Transverse colon (tissue), 4 donors: ENCODE data around the gene ZFC3H1. TPM values are rescaled to one million over a fixed set of nuclear protein-coding genes. Genes with fewer than 3 reads are reported as not detected.
A peak's percentile ranks its signal among the peaks of the same experiment; 100 is the strongest.

Experiments used
- DNase-seq: peaks from one replicate; pipeline ENCODE4 v3.0.0-alpha.2; 2019
- H3K27ac ChIP-seq, 4 donors: fragments of 200-600 bp; sonication (generic); 2 replicates each; pipeline ENCODE4 v1.5.1; 2016 to 2018; ENCODE audit warnings: inconsistent platforms in 4 of 4
- H3K27me3 ChIP-seq: fragments of 200-600 bp; sonication (generic); 2 replicates; pipeline ENCODE4 v1.5.1; 2017; ENCODE audit warnings: inconsistent platforms
- H3K36me3 ChIP-seq, 4 donors: fragments of 200-600 bp; sonication (generic); 2 replicates each; pipeline ENCODE4 v1.5.1; 2017 to 2019; ENCODE audit warnings: inconsistent platforms in 4 of 4
- H3K4me1 ChIP-seq, 4 donors: fragments of 200-600 bp; sonication (generic); 2 replicates each; pipeline ENCODE4 v1.5.1; 2017 to 2020; ENCODE audit warnings: inconsistent platforms in 4 of 4
- H3K4me3 ChIP-seq, 4 donors: fragments of 200-600 bp; sonication (generic); 1 replicate in 1 of 4; 2 replicates in 3 of 4; pipeline versions ENCODE4 v1.5.1 to v1.6.1; 2017 to 2019; ENCODE audit warnings: inconsistent platforms in 4 of 4
- H3K9me3 ChIP-seq, 2 donors: fragments of 200-600 bp; sonication (generic); 2 replicates each; pipeline ENCODE4 v1.5.1; 2017 to 2019; ENCODE audit warnings: inconsistent platforms in 2 of 2
- EP300 ChIP-seq: sonication (generic); formaldehyde crosslinking; IDR thresholded peaks from one replicate; pipeline ENCODE4 v1.6.1; 2017; ENCODE audit warnings: antibody characterized with exemption, low read depth
- POLR2A ChIP-seq: fragments of 450-650 bp; IDR thresholded peaks from one replicate; pipeline ENCODE4 v1.6.1; 2016; ENCODE audit warnings: antibody characterized with exemption, mild to moderate bottlenecking, moderate library complexity
- POLR2AphosphoS5 ChIP-seq, 3 donors: sonication (generic); formaldehyde crosslinking; IDR thresholded peaks; one replicate each; pipeline ENCODE4 v1.6.1; 2016; ENCODE audit warnings: antibody characterized with exemption in 3 of 3
- WGBS, 2 donors: methylation state at CpG; one replicate each; pipeline ENCODE4 v1.1.5; 2018; ENCODE audit warnings: low coverage in 1 of 2; 5-methylcytosine and 5-hydroxymethylcytosine counted together
- in situ Hi-C, 4 donors: fragments of 200-750 bp; cut with MboI; loops; one replicate each; pipeline versions ENCODE4 v1.15.0 to v1.15.1; 2017; ENCODE audit warnings: low sequenced_read_pairs in 3 of 4, low pct_ligation_motif_present in 1 of 4, low pct_unique_long_range_greater_than_20kb in 1 of 4
- intact Hi-C: fragments of 100-400 bp; cut with DNase I; formaldehyde crosslinking; loops from one replicate; pipeline ENCODE4 v1.15.1; 2023; ENCODE audit warnings: low total_unique reads
- total RNA-seq, 4 donors: library from RNA; depleted of rRNA; stranded (reverse); fragments of >200 nt; gene quantifications; one replicate each; pipeline ENCODE4 v1.1.0, GENCODE V29; 2016
- TF ChIP-seq, protein P1 (sequence below), 5 experiments: fragments of 200-600 bp in 3 of 5; fragments of 450-650 bp in 2 of 5; sonication (generic) in 3 of 5; IDR thresholded peaks; 1 replicate in 2 of 5; 2 replicates in 3 of 5; pipeline ENCODE4 v1.5.1; 2016 to 2017; ENCODE audit warnings: antibody characterized with exemption in 5 of 5, inconsistent platforms in 3 of 5, mild to moderate bottlenecking in 2 of 5, moderate library complexity in 1 of 5

The ZFC3H1 gene
- total RNA-seq, 4 donors from 2014 or later, result 61.9 to 141 (median 91.6) TPM

DNA sequence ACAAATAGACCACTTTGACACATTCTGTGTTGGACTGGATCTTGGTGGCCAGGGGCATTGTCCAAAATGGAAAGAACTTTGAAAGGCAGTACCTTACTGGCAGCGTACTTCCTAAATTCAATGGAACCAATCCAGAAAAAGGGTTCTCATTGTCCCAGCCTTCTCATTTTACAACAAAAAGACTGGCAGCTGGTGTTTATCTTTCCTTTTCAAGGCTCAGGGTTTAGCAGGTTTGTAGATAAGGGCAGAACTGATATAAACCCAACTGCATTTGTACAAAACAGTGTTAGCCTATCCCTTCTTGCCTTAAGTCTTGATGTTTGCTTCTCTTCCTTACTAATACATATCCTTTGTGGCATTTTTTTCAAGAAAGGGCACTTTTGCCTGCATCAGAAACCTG lies 8.2 kb upstream of the ZFC3H1 start:
- intact Hi-C loops (no loop called here), in situ Hi-C loops (loop anchor here in 1 of 4 donors (10.0 kb wide), 1 partner anchor 73 kb away; no protein-coding TSS in a partner anchor)
- 50% methylated on average over 1 of the region's 1 CpG; no CpG with 5 or more reads in 1 of the 2 donors for WGBS, 2 donors
- DNase-seq, result no peak
- Histone ChIP-seq H3K4me1 (peaks cover 0 to 7% (median 0%) of the 10 kb centered on the region in 4 donors), H3K36me3 (no peaks in the 10 kb centered on the region), H3K4me3 (no peak overlapping the region), H3K9me3 (no peaks in the 10 kb centered on the region), H3K27me3 (no peaks in the 10 kb centered on the region), H3K27ac (no peak overlapping the region)
- no peak for TF ChIP-seq POLR2A
- no peak for TF ChIP-seq EP300
- TF ChIP-seq, protein P1, sequence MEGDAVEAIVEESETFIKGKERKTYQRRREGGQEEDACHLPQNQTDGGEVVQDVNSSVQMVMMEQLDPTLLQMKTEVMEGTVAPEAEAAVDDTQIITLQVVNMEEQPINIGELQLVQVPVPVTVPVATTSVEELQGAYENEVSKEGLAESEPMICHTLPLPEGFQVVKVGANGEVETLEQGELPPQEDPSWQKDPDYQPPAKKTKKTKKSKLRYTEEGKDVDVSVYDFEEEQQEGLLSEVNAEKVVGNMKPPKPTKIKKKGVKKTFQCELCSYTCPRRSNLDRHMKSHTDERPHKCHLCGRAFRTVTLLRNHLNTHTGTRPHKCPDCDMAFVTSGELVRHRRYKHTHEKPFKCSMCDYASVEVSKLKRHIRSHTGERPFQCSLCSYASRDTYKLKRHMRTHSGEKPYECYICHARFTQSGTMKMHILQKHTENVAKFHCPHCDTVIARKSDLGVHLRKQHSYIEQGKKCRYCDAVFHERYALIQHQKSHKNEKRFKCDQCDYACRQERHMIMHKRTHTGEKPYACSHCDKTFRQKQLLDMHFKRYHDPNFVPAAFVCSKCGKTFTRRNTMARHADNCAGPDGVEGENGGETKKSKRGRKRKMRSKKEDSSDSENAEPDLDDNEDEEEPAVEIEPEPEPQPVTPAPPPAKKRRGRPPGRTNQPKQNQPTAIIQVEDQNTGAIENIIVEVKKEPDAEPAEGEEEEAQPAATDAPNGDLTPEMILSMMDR (IDR thresholded peaks at IDR 0.05), result no peak
- TF ChIP-seq POLR2AphosphoS5 (IDR thresholded peaks at IDR 0.05), result no peak

DNA sequence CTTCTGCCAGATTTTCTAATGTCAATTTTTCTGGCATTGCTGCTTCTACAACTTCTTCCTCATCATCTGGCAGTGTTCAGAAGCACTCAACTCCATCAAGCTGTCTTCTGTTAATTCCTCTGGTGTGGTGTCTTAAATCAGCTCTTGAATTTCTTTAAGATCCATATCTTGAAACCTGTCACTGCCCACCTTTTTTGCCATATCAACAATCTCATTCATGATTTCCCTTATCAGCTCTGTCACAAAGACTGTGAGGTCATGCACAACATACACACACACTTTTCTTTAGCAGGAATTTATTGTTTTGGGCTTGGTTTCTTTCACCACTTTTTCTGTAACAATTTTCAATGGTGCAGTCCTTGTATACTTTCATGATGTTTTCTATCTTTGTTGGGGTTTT lies 7.7 kb upstream of the ZFC3H1 start:
- Histone ChIP-seq H3K4me3 (no peak overlapping the region), H3K4me1 (peaks cover 0 to 7% (median 0%) of the 10 kb centered on the region in 4 donors), H3K36me3 (no peaks in the 10 kb centered on the region), H3K27me3 (no peaks in the 10 kb centered on the region), H3K9me3 (no peaks in the 10 kb centered on the region), H3K27ac (no peak overlapping the region)
- in situ Hi-C loops, result loop anchor here in 1 of 4 donors (10.0 kb wide), 1 partner anchor 73 kb away; no protein-coding TSS in a partner anchor
- DNase-seq, result no peak
- intact Hi-C loops, result no loop called here
- TF ChIP-seq EP300, result no peak
- no peak for TF ChIP-seq POLR2A
- TF ChIP-seq, protein P1 (IDR thresholded peaks at IDR 0.05), result no peak
- no peak for TF ChIP-seq POLR2AphosphoS5 (IDR thresholded peaks at IDR 0.05)

DNA sequence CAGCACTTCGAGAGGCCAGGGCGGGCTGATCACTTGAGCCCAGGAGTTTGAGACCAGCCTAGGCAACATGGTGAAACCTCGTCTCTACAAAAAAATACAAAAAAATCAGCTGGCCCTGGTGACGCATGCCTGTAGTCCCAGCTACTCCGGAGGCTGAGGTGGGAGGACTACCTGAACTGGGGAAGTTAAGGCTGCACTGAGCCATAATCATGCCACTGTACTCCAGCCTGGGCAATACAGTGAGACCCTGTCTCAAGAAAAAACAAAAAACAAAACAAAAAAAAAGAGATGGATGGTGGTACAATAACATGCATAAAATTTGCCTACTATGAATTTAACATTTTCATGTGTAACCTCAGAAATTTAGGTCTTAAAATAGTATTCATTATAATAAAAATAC lies 2.6 kb upstream of the ZFC3H1 start:
- H3K4me1 ChIP-seq, result peaks cover 14 to 22% (median 17%) of the 10 kb centered on the region in 4 donors
- H3K36me3 ChIP-seq, result no peaks in the 10 kb centered on the region
- H3K4me3 ChIP-seq, result no peak overlapping the region
- intact Hi-C loops (loop anchor here (10.0 kb wide), 1 partner anchor 79 kb away; no protein-coding TSS in a partner anchor), in situ Hi-C loops (no loop called here)
- H3K9me3 ChIP-seq, result no peaks in the 10 kb centered on the region
- H3K27ac ChIP-seq, result no peak overlapping the region
- WGBS, 2 donors, result 92% methylated on average over 5 of the region's 5 CpGs; no CpG with 5 or more reads in 1 of the 2 donors
- DNase-seq, result no peak
- no peak for TF ChIP-seq POLR2AphosphoS5 (IDR thresholded peaks at IDR 0.05)
- TF ChIP-seq, protein P1 (IDR thresholded peaks at IDR 0.05), result no peak
- no peak for TF ChIP-seq POLR2A
- TF ChIP-seq EP300, result no peak
- H3K27me3 ChIP-seq, result no peaks in the 10 kb centered on the region

DNA sequence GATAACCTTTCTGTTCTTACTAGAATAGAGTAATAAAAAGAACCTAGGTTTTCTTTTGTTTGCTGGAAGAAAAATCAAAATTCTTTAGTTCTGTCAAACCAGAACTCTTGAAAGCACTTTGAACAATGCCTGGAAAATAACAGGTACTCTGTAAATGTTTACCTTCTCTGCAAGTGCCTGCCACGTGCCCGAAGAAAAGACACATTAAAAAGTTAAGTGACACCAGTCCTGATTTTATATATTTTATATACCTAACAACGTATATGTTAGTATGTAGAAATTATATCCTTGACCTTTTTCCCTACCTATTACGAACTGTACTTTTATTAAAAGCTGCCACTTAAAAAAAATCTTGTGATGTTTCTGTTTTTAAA lies 1.4 kb upstream of the ZFC3H1 start:
- peaks cover 14 to 34% (median 23%) of the 10 kb centered on the region in 4 donors for H3K4me1 ChIP-seq
- H3K36me3 ChIP-seq, result peaks cover 0 to 4% (median 0%) of the 10 kb centered on the region in 4 donors
- no peaks in the 10 kb centered on the region for H3K9me3 ChIP-seq
- peak overlapping the region in 3 of 4 donors; percentile 76 to 85 (median 77) for H3K4me3 ChIP-seq
- no peaks in the 10 kb centered on the region for H3K27me3 ChIP-seq
- TF ChIP-seq, protein P1 (IDR thresholded peaks at IDR 0.05), result no peak
- TF ChIP-seq POLR2AphosphoS5 (IDR thresholded peaks at IDR 0.05) (no peak), POLR2A (no peak), EP300 (no peak)
- DNase-seq, result no peak
- peak overlapping the region; percentile 97 to 99 (median 98) for H3K27ac ChIP-seq
- in situ Hi-C loops, result no loop called here
- 7 to 14% methylated on average over 4 of the region's 4 CpGs for WGBS, 2 donors
- intact Hi-C loops, result loop anchor here (10.0 kb wide), 1 partner anchor 80 kb away; no protein-coding TSS in a partner anchor
